HEK293 (cell line): ENCODE measurements around the gene PKIG.

Source experiments
- CTCF ChIA-PET: fragments of 350-600 bp; formaldehyde crosslinking; extraction: SDS; loops from one replicate; lab custom pipeline; 2021; ENCODE audit warnings: antibody characterized with exemption; lab: Yijun Ruan, JAX
- POLR2A ChIA-PET: fragments of 300-600 bp; formaldehyde crosslinking; extraction: SDS; loops from one replicate; lab custom pipeline; 2020; ENCODE audit warnings: antibody characterized with exemption, inconsistent platforms; lab: Yijun Ruan, JAX
- H3K27ac ChIP-seq: fragments of 200-500 bp; sonication (Bioruptor generic); 2 replicates; pipeline ENCODE4 v1.5.1; 2014; ENCODE audit warnings: low read depth, low read length, control low read depth, inconsistent platforms; ENCODE audit errors: extremely low read depth
- H3K36me3 ChIP-seq, 2 experiments: fragments of 200-500 bp in 1 of 2; sonication (Bioruptor generic) in 1 of 2; 1 replicate in 1 of 2; 2 replicates in 1 of 2; pipeline ENCODE4 v1.5.1; 2014 to 2017; ENCODE audit warnings: inconsistent platforms in 2 of 2, low read length in 2 of 2; ENCODE audit not compliant: control insufficient read depth in 2 of 2, insufficient read depth in 1 of 2
- H3K4me1 ChIP-seq: fragments of 200-500 bp; sonication (Bioruptor generic); 2 replicates; pipeline ENCODE4 v1.5.1; 2014; ENCODE audit warnings: mild to moderate bottlenecking, low read length, inconsistent platforms; ENCODE audit not compliant: control insufficient read depth, insufficient read depth
- H3K4me3 ChIP-seq: 2 replicates; pipeline ENCODE4 v1.5.1; 2011; ENCODE audit warnings: low read depth, mild to moderate bottlenecking, control low read depth, low read length, moderate library complexity
- H3K9me3 ChIP-seq: fragments of 200-500 bp; sonication (Bioruptor generic); 2 replicates; pipeline ENCODE4 v1.5.1; 2014; ENCODE audit warnings: low read depth, low read length, inconsistent platforms; ENCODE audit not compliant: control insufficient read depth, insufficient read depth
- ZBTB1 ChIP-seq: fragments of 450-650 bp; formaldehyde crosslinking; IDR thresholded peaks from 2 replicates; pipeline ENCODE4 v1.5.1; 2016; ENCODE audit warnings: missing biosample characterization, missing genetic modification characterization
- ZFHX2 ChIP-seq: fragments of 450-650 bp; formaldehyde crosslinking; conservative IDR thresholded peaks from 2 replicates; pipeline ENCODE4 v1.5.1; 2016; ENCODE audit warnings: missing biosample characterization, missing genetic modification characterization
- TF ChIP-seq, protein P1 (sequence below): fragments of 450-650 bp; formaldehyde crosslinking; IDR thresholded peaks from 2 replicates; pipeline ENCODE4 v1.5.1; 2016; ENCODE audit warnings: missing biosample characterization, missing genetic modification characterization
- TF ChIP-seq, protein P2 (sequence below): fragments of 450-650 bp; formaldehyde crosslinking; IDR thresholded peaks from 2 replicates; pipeline ENCODE4 v1.5.1; 2017; ENCODE audit warnings: missing biosample characterization, missing genetic modification characterization

PKIG gene

DNA sequence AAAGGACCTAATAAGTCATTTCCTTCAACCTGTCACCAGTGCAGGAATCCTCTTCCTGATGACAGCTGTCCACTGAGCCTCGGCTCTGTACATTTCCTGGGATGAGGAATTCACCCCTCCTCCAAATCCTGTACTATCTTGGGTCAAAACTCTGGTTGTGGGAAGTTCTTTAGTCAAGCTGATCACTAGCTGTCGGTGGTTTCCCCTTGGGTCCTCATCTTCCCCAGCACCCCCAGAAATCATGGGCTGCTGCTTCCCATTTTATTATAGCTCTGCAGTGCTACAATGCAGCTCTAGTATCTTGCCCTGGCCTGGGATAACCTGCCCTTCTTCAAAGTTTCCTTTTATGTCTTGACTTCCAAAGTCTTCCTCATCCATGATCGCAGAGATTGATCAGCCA lies 83.7 kb downstream of the PKIG start:
- Histone ChIP-seq H3K4me1 (no peaks in the 10 kb centered on the region), H3K36me3 (no peaks in the 10 kb centered on the region), H3K27ac (no peak overlapping the region), H3K9me3 (no peaks in the 10 kb centered on the region), H3K4me3 (no peak overlapping the region)
- CTCF ChIA-PET: interaction anchor here (0.7 to 3.0 kb wide), 3 partner anchors 17 to 471 kb away, joined by 3 to 11 read pairs (median 3); no protein-coding TSS in a partner anchor
- TF ChIP-seq, protein P1, sequence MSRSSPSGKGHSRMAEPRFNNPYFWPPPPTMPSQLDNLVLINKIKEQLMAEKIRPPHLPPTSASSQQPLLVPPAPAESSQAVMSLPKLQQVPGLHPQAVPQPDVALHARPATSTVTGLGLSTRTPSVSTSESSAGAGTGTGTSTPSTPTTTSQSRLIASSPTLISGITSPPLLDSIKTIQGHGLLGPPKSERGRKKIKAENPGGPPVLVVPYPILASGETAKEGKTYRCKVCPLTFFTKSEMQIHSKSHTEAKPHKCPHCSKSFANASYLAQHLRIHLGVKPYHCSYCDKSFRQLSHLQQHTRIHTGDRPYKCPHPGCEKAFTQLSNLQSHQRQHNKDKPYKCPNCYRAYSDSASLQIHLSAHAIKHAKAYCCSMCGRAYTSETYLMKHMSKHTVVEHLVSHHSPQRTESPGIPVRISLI (tag by site-specific recombination): no peak
- TF ChIP-seq ZBTB1 (tag by site-specific recombination) (no peak), ZFHX2 (tag by site-specific recombination) (no peak)
- TF ChIP-seq, protein P2, sequence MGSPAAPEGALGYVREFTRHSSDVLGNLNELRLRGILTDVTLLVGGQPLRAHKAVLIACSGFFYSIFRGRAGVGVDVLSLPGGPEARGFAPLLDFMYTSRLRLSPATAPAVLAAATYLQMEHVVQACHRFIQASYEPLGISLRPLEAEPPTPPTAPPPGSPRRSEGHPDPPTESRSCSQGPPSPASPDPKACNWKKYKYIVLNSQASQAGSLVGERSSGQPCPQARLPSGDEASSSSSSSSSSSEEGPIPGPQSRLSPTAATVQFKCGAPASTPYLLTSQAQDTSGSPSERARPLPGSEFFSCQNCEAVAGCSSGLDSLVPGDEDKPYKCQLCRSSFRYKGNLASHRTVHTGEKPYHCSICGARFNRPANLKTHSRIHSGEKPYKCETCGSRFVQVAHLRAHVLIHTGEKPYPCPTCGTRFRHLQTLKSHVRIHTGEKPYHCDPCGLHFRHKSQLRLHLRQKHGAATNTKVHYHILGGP (tag by site-specific recombination): no peak
- POLR2A ChIA-PET: interaction anchor here (0.6 kb wide), 1 partner anchor 23 kb away, joined by 4 read pairs; no protein-coding TSS in a partner anchor
